ENCODE results near the gene PLA2G2F. TPM values are rescaled to one million over a fixed set of nuclear protein-coding genes. Genes with fewer than 3 reads are reported as not detected.

Gene PLA2G2F
- total and polyA plus RNA-seq, 2 of the 8 experiments (the other 6 are each of a cell fraction or from before 2014, with no cell fraction given), result not detected

- no peak overlapping the region for H3K4me3 ChIP-seq (ENCODE audit: extremely low read depth in 1 of 4, insufficient read depth in 2 of 4, low read depth in 3 of 4, low read length in 4 of 4)
- H2BK12ac ChIP-seq (ENCODE audit: low read depth, low read length), result no peak overlapping the region
- H3K79me2 ChIP-seq (ENCODE audit: control insufficient read depth in 1 of 2, insufficient read depth in 2 of 2, low read length in 2 of 2), result no peaks in the 10 kb centered on the region
- no peak overlapping the region for H3K14ac ChIP-seq (ENCODE audit: insufficient read length)
- H3K36me3 ChIP-seq (ENCODE audit: control insufficient read depth in 2 of 4, insufficient read depth in 4 of 4, low read length in 3 of 4), result no peaks in the 10 kb centered on the region
- WGBS, 2 experiments (ENCODE audit: extremely low coverage in 1 of 2, insufficient coverage in 1 of 2, insufficient read length in 1 of 2, insufficient replicate concordance in 2 of 2, low coverage in 1 of 2, low lambda C conversion rate in 2 of 2, missing lambda C conversion rate in 1 of 2), result 95% methylated on average over 7 of the region's 8 CpGs; no CpG with 5 or more reads in 1 of the 2 experiments
- no peak overlapping the region for H2AFZ ChIP-seq (ENCODE audit: low read length)
- H4K8ac ChIP-seq (ENCODE audit: extremely low read depth, insufficient read depth, low read length), result no peak overlapping the region
- no peak overlapping the region for H2BK5ac ChIP-seq (ENCODE audit: low read depth, low read length)
- H3K27me3 ChIP-seq (replicated peaks in 1 of 4; ENCODE audit: control insufficient read depth in 3 of 4, extremely low read depth in 1 of 4, insufficient read depth in 3 of 4, low read length in 3 of 4), result no peaks in the 10 kb centered on the region
- H4K5ac ChIP-seq (ENCODE audit: insufficient read length, low read depth, low read length), result no peak overlapping the region
- ChIA-PET CTCF (ENCODE audit: partially characterized antibody) (interaction anchor here (0.8 to 13.0 kb wide), 9 partner anchors 9 to 224 kb away, joined by 3 to 127 read pairs (median 4); partner anchors contain the start of gene PLA2G2E), POLR2A (ENCODE audit: partially characterized antibody) (no interaction called here)
- H2AK5ac ChIP-seq (ENCODE audit: low read depth, low read length), result no peak overlapping the region
- no peak overlapping the region for H3K56ac ChIP-seq (replicated peaks; ENCODE audit: insufficient read length, low read depth, low read length)
- DNase-seq (ENCODE audit: low read depth in 1 of 2, low spot score in 2 of 2) (no peak), FAIRE-seq (no peak)
- no peaks in the 10 kb centered on the region; a peak in 1 of 4 replicates for H3K9me3 ChIP-seq (ENCODE audit: insufficient read depth in 2 of 2, low read depth in 1 of 2, low read length in 1 of 2)
- H2BK15ac ChIP-seq (ENCODE audit: low read length), result no peak overlapping the region
- no peaks in the 10 kb centered on the region; a peak in 1 of 7 replicates for H3K4me1 ChIP-seq (replicated peaks in 1 of 4; ENCODE audit: control insufficient read depth in 3 of 4, insufficient read depth in 4 of 4, low read length in 3 of 4)
- no peaks in the 10 kb centered on the region for H3K79me1 ChIP-seq (ENCODE audit: low read depth, low read length)
- no peak overlapping the region for H3K18ac ChIP-seq (ENCODE audit: extremely low read depth, low read length)
- H3K23ac ChIP-seq (ENCODE audit: insufficient read length), result no peak overlapping the region
- no peak overlapping the region for H3K9ac ChIP-seq (replicated peaks in 1 of 4; ENCODE audit: extremely low read depth in 1 of 4, low read depth in 3 of 4, low read length in 3 of 4)
- H4K20me1 ChIP-seq (replicated peaks in 1 of 2; ENCODE audit: control insufficient read depth in 1 of 2, insufficient read depth in 2 of 2, low read length in 2 of 2), result no peaks in the 10 kb centered on the region
- peaks cover 3% of the 10 kb centered on the region; the same call in 1 of the 2 replicates for H3K23me2 ChIP-seq (ENCODE audit: low read depth, low read length)
- no peak for TF ChIP-seq YY1 (IDR thresholded peaks at IDR 0.05; ENCODE audit: low read depth, low read length)
- no peak for TF ChIP-seq HDAC6 (IDR thresholded peaks at IDR 0.05; ENCODE audit: low read depth, low read length)
- TF ChIP-seq POU5F1 (IDR thresholded peaks at IDR 0.05; ENCODE audit: low read depth, low read length), result no peak
- no peak for TF ChIP-seq CHD2 (IDR thresholded peaks at IDR 0.05; ENCODE audit: low read length)
- TF ChIP-seq ZNF274 (IDR thresholded peaks at IDR 0.05; ENCODE audit: borderline replicate concordance, extremely low read depth, low read length), result no peak
- no peak for TF ChIP-seq RFX5 (IDR thresholded peaks at IDR 0.05; ENCODE audit: borderline replicate concordance, low read depth, low read length)
- TF ChIP-seq TBP (IDR thresholded peaks at IDR 0.05; ENCODE audit: low read depth, low read length), result no peak
- no peak for TF ChIP-seq CHD1 (IDR thresholded peaks at IDR 0.05; ENCODE audit: low read depth, low read length)
- TF ChIP-seq SAP30 (IDR thresholded peaks at IDR 0.05; ENCODE audit: insufficient read depth, insufficient replicate concordance, low read length), result no peak
- no peak for TF ChIP-seq SP4 (IDR thresholded peaks at IDR 0.05; ENCODE audit: low read length)
- no peak for TF ChIP-seq SRF (IDR thresholded peaks at IDR 0.05; ENCODE audit: low read depth, low read length)
- TF ChIP-seq SIRT6 (IDR thresholded peaks at IDR 0.05; ENCODE audit: low read length), result no peak
- no peak for TF ChIP-seq KDM4A (IDR thresholded peaks at IDR 0.05; ENCODE audit: low read depth, low read length, severe bottlenecking)
- TF ChIP-seq E2F6 (IDR thresholded peaks at IDR 0.05), result no peak
- TF ChIP-seq CEBPB (IDR thresholded peaks at IDR 0.05; ENCODE audit: low read depth, low read length), result no peak
- no peak overlapping the region for H2BK120ac ChIP-seq (replicated peaks; ENCODE audit: low read depth, low read length)
- H3K27ac ChIP-seq (ENCODE audit: low read depth, low read length), result no peak overlapping the region
- H2BK20ac ChIP-seq (ENCODE audit: low read length), result no peak overlapping the region
- H3K4me2 ChIP-seq (ENCODE audit: insufficient read depth in 1 of 2, low read depth in 2 of 2, low read length in 2 of 2), result no peak overlapping the region
- H4K91ac ChIP-seq (replicated peaks; ENCODE audit: insufficient read length, low read length), result no peak overlapping the region
- no peak overlapping the region for H3K4ac ChIP-seq (replicated peaks; ENCODE audit: insufficient read length, low read depth, low read length)
Measured at GRCh38 chr1:20143318-20143717, 4.2 kb downstream of the PLA2G2F start.
